ENCODE results near the gene NR4A2.

GRCh38 chr2:156340377-156340776 is 7.9 kb upstream of the NR4A2 start:
- TF ChIP-seq CTCF (IDR thresholded peaks at IDR 0.05) (no peak), POLR2A (IDR thresholded peaks at IDR 0.05) (no peak)
